ENCODE measurements around the gene FCHSD1. TPM values are rescaled to one million over a fixed set of nuclear protein-coding genes. Genes with fewer than 3 reads are reported as not detected.
"Not testable (repeated sequence)": the region's sequence is repeated elsewhere in the genome, so short reads cannot be mapped to it uniquely, and the experiment has no call there.

The FCHSD1 gene
- total RNA-seq, 1 donor from 2014 or later = 28.9 TPM

DNA sequence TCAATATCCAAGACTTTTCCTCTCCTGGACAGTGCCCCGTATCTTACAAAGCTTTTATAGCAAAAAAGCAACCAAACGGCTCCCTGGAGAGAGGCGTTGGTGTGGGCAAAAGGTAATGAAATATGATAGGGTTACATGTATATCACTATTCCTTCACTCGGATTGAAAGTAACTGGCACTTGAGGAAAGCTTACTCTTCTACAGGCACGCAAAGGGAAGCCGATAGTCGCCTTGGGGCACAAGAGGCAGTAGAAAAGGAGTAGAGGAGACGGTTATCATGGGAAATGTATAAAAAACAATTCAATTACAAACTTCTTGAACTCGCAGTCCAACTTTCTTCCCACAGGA, 33.6 kb downstream of the FCHSD1 start:
- peak; percentile 41 for DNase-seq (ENCODE audit: low read depth)

DNA sequence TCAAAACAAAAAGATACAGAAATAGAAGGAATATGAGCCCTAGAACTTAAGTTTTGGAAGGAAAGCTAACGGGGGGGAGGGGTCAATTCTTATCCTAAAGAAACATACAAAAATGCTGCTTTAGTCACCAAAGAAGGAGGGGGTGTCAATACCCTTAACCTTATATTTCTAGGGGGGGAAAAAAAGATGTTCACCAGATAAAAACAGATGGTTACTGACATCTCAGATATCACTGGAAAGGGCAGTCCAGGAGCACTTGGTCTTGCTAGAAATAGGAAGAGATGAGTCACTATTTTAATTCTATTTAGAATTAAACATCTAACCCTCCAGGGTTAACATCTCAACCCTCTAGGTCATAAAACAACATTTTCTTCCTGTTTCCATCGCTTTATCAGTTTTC, 34.1 kb downstream of the FCHSD1 start:
- DNase-seq (ENCODE audit: low read depth) = no peak

DNA sequence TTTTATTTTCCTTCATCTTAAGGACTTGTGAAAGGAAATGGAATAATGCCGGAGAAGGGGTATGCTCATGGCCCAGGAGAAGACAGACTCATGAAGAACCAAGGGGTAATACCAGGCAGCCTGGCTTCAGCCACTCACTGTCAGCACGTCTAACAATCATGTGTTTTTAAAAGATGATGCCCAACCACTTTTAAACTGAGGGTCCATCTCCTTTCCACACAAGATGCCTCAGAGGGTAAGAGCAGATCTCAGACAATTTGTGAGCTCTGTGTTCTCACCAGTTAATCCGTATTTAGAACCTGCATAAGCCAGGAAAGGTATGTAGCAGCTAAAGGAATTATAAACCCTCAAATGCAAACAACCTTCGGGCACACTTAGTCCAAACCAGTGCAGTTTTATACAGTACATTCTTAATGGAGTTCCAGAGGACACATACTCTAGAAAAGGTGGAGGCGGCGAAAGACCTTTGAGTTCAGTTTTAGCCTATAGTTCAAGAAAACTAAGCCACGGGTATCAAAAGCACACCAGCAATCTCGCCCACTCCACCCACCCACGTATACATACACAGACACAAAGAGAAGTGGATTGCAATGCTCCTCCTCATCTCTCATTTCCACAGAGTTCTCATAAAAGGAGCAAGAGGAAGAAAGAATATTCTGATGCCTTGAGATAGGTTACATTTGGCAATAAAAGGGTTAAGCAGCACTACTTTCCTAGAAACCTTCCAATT, 35.1 kb downstream of the FCHSD1 start:
- no peak for DNase-seq (ENCODE audit: low read depth)

DNA sequence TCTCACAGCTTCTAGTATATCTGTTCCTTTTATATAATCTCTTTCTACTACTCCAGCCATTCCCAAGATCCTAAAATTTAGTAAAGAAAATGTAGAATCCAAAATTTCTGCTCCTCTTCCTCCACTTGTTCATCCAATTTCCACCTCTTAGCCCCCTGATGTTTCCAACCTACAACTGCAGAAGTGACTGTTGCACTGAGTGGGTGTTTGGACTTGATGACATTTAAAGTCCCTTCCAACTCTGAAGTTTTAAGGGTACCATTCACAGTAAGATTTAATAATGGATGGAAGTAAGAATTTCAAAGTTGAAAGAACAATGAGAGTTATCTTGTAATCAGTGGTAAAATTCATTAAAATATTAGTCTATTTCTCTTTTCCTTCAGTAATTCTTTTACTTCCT, 37.9 kb downstream of the FCHSD1 start:
- DNase-seq (ENCODE audit: low read depth) = no peak

DNA sequence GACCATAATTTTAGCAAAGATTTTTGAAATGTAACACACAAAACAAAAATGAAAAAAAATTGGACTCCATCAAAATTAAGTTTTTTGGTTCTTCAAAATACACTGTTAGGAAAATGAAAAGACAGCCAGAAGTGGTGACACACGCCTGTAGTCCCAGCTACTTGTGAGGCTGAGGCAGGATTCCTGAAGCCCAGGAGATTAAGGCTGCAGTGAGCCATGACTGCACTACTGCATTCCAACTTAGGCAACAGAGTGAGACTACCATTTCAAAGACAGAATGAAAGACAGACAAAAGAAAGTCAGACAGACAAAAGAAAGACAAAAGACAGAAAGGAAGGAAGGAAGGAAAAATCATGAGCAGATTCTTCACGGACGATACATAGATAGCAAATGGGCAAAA, 39.9 kb downstream of the FCHSD1 start:
- DNase-seq (ENCODE audit: low read depth) = peak; percentile 71

DNA sequence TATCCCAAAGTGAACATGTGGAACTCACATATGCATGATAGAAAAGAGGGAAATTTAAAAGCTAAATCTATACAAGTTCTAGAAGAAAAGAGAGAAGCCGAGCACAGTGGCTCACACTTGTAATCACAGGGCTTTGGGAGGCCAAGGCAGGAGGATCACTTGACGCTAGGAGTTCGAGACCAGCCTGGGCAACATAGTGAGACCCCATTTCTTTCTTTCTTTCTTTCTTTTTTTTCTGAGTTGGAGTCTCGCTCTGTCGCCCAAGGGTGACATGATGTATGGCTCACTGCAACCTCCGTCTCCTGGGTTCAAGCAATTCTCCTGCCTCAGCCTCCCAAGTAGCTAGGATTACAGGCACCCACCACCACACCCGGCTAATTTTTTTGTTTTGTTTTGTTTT, 41.3 kb downstream of the FCHSD1 start:
- not testable (repeated sequence) for DNase-seq (ENCODE audit: low read depth)

DNA sequence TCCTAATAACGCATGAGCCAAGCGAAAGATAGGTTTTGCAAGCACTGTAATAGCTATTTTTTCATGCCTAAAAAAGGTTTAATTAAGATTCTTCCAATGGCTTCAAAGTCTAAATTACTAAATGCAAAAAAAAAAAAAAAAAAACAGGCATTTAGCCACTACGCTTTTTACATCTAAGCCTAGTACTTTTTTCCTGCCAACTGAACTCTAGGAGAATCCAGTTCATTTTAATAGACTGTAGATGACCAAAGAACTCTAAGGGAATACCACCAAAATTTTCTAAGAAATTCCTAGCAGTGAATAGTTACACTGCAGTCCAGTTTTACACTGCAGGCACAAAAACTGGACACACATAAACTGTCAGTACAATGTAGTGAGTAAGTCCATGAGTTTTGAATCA, 42.2 kb downstream of the FCHSD1 start:
- no peak for DNase-seq (ENCODE audit: low read depth)

DNA sequence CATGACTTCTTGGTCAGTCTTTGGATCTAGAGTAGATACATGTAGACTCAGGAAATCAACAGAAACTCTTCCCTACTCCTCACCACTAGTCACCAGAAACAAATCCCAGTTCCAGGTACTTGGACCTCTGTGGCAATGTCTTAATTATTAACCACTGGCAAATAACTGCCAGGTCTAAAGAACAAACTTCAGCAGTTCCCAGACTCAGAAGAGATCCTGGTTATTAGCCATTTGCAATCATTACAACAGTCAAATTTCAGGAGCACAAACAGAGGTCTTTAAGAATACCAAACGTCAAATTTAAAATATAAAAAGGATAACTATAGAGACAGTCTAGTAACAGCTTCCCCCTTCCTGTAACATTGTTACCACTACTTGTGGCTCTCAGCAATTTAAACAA, 42.7 kb downstream of the FCHSD1 start:
- peak; percentile 94 for DNase-seq (ENCODE audit: low read depth)

DNA sequence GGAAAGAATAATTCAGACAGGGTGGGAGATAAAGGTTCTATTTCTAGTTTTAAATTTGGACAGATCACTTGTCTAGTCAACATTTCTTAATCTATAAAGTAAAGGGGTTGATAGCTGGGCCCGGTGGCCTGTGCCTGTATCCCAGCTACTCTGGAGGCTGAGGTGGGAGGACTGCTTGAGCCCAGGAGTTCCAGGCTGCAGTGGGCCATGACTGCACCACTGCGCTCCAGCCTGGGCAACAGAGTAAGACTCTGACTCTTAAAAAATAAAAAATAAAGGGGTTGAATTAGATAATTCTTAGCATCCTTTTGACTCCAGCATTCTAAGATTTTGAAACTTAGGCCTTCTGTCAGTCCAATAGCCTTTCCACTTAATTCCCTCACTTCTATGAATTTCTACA, 43.2 kb downstream of the FCHSD1 start:
- no peak for DNase-seq (ENCODE audit: low read depth)

DNA sequence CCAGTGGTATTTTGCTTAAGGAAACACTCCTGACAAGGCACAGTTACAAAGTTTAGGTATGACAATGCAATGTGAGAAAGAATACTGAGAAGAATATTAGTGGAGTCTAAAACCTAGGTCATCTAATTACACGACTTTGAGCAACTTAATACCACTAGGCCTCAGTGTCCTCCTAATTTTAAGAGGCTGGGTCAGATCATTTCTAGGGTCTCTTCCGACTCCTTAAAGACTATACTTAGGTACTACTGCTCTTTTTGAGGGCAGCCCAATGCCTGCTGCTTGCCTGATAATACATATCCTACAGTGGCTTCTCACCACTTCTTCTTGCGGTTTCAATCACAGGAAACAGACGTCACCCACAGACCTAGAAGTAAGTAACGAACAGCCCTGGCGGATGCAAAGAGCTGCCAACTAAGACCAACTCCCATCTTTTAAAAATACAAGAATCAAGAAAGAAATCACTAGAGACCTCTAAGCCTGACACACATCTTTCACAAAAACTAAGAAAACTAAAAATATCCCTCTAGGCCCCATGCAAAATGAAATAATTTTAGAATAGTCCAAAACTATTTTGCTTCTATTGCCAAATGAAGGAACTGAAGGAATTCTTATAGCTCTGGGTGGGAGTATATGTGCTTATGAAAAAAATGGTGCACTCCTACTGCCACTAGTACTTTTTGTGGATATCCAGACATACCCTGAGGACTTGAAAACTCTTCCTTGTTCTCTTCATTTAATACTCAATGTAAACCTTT, 45.5 kb downstream of the FCHSD1 start:
- no peak for DNase-seq (ENCODE audit: low read depth)

DNA sequence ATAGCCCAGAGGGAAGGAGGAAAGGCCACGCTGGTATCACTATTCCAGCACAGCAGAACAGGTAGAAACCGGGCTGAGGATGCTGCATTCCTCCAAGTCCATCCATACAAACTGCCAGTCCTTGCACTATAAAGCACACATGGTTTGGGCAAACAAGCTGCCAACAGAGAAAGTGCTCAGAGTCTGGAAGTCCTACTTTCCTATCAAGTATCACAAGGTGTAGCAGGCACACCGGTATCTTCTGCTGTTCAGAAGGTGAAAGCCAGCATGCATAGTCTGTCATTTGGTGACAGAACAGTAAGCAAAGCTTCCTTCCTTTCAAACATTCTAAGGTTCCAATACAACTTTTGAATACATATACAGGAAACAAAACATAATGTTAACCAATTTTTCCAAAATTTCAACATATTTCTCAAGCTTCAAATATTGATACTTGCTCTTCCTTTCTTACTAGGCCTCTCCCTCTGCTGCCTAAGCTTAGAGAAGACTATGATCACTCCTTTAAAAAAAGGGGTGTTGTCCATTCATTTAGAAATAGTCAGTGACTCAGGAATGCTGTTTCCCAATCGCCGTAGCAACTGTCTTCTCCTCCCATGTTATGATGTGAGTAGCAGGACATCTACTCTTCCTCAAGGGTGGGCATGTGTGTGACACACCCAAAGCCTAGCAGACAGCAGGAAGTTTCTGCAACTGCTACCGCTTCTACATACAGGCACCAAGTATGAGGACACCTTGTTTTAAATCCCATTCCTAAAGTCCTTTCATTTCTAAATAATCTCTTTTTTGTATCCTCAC, 47.1 kb downstream of the FCHSD1 start:
- peak; percentile 95 for DNase-seq (ENCODE audit: low read depth)

DNA sequence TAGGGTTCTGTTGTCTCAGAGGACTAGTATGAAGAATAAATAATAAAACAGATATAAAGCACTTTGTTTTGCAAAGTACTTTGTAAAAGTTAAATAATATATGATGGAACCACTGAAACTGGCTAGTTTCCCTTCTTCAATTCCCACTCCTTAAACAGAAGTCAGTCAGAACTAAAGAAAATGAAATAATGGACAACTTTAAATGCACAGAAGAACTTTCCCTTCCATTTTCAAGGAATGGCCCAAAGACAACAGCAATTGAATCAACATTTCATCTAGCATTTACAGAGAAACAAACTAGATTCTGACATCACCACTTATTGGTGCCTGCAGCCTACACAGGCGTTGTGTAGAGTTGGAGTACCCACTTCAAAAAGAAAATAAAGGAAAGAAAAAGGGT, 48.6 kb downstream of the FCHSD1 start:
- DNase-seq (ENCODE audit: low read depth) = no peak

DNA sequence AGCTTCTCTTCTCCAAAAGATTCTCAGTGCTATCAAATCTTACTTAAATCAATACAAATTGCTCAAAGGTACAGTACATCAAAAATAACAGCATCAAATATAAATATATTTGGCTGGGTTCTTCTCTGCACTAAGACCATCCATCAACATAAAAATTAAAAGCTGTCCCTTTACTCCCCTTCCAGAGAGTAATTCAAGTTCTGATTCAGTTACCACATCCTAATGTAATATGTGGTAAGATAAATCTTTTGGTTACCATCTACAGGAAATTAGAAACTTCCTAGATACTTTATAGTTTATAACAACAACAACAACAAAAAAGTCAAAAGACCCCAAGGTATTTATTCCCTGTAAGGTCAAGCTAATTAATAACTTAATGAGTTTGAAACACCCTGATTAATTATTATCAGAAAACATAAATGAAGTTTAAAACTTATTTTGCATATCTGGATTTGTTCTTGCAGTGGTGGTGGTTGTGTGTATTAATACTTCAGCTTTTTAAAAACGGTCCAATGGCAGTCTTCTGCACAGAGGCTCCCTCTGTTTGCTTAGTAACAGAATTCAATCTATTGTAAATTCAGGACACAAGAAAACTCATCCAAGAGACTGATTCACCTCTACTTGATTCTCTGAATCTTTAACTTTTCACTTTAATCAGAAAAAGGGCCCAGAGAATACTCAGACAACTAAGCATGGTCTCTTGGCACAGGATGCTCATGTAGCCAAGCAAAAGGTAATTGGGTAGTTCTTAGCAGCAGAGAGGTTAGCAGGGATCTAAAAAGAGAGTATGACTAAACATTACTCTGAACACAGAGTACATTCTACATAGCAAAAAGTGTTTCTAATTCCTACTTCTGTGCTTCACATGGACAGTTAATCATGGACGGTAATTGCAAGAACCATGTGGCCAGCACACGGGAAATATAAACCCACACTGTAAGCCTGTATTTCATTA, 52.5 kb downstream of the FCHSD1 start:
- DNase-seq (ENCODE audit: low read depth) = peak; percentile 77

DNA sequence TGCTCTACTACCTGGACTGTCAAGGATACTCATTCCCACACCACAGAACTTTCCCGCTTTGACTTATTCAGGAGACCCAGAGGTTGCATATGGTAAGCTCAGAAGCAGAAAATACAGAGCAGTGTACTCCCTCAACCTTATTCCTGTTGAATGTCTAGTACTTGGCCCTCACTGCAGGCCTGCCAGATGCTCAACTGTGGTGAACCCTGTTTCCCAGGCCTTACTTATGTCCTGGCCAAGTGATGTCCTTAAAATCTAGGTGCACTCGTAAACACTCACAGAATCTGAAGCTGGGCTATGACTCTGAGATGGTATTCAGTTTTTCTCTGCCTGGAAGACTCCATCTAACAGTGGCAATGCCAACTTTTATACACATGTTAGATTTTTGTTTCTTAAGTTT, 53.4 kb downstream of the FCHSD1 start:
- no peak for DNase-seq (ENCODE audit: low read depth)

DNA sequence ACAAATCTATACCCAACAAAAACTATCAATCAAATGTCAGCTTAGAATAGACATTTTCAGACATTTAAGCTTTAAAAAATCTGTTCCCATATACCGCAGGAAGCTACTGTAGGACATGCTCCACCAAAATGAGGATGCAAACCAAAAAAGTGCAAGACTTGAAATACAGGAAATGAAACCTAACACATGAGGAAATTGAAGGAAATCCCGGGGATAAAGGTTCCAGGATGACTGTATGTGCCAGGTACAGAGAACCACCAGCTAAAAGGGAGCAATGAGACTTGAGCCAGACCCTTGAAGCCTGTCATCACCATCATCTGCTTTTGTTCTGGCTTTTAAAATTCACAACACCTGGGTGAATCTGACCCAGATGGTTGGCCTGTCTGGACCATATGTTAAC, 53.8 kb downstream of the FCHSD1 start:
- DNase-seq (ENCODE audit: low read depth) = no peak

DNA sequence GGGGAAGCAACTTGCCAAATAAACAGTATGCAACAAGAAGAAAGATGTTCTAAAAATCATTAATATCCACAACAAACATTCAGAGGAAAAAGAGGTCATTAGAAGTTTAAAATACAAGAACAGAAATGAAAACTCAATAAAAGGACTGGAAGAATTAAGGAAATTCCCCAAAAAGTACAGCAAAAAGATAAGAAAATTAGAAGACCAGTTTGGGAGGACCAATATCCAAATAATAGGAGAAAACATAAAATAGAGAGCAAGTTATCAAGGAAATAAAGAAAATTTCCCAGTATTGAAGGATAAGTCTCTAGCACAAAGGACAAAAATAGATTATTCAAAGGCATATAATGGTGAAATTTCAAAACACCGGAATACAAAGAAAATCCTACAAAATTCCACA, 54.4 kb downstream of the FCHSD1 start:
- no peak for DNase-seq (ENCODE audit: low read depth)

DNA sequence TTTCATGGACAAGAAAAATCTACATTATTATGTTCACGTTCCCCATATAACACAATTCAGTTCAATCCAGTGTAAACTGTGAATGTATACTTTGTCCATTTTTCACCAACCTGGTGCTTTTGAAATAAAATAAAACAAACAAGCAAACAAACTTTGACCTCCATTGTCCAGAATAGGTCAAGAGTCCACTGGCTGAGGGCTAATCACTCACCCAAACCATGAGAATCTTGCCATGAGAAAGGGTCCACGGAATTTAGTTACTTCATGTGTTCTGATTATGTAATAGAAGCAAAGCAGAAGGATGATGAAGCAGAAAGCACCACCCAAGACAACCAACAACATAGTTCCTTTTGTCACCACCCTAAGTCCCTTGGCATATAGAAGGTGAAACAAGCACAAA, 61.1 kb downstream of the FCHSD1 start:
- DNase-seq (ENCODE audit: low read depth) = no peak

Data from renal cortical epithelial cell (primary cell).